Spinal cord (tissue), 10 donors: Measurements from ENCODE around the gene HOXD8. TPM values are rescaled to one million over a fixed set of nuclear protein-coding genes. Genes with fewer than 3 reads are reported as not detected.
A peak's percentile ranks its signal among the peaks of the same experiment; 100 is the strongest.

ENCODE experiments used
- DNase-seq, 6 donors: peaks; one replicate each; pipeline versions ENCODE4 v3.0.0 to v3.0.0-alpha.2; 2013 to 2015; ENCODE audit warnings: low spot score in 6 of 6, low read depth in 4 of 6
- H3K27ac ChIP-seq: one replicate; pipeline ENCODE4 v1.5.1; 2013; ENCODE audit warnings: low read depth, low read length, control low read depth
- H3K27me3 ChIP-seq: one replicate; pipeline ENCODE4 v1.6.1; 2013; ENCODE audit warnings: low read length; ENCODE audit not compliant: control insufficient read depth, insufficient read depth
- H3K36me3 ChIP-seq: one replicate; pipeline ENCODE4 v1.6.1; 2013; ENCODE audit warnings: low read length; ENCODE audit not compliant: control insufficient read depth, insufficient read depth
- H3K4me1 ChIP-seq: one replicate; pipeline ENCODE4 v1.6.1; 2013; ENCODE audit warnings: low read length; ENCODE audit not compliant: control insufficient read depth, insufficient read depth
- H3K4me3 ChIP-seq: one replicate; pipeline ENCODE4 v1.5.1; 2013; ENCODE audit warnings: low read depth, low read length, control low read depth
- H3K9me3 ChIP-seq: one replicate; pipeline ENCODE4 v1.6.1; 2013; ENCODE audit warnings: low read length; ENCODE audit not compliant: control insufficient read depth, insufficient read depth
- WGBS: methylation state at CpG from one replicate; pipeline ENCODE4 v1.1.5; 2013; ENCODE audit warnings: missing lambda C conversion rate; ENCODE audit not compliant: insufficient coverage; 5-methylcytosine and 5-hydroxymethylcytosine counted together
- polyA plus RNA-seq, 2 donors: library from polyadenylated mRNA; unstranded; fragments of 120-200 nt; gene quantifications; one replicate each; pipeline ENCODE4 v1.2.1, GENCODE V29; 2013; ENCODE audit not compliant: insufficient read length in 2 of 2
- total RNA-seq, 2 donors: library from RNA; depleted of rRNA in 1 of 2; stranded (reverse); fragments of 120-200 nt in 1 of 2; fragments of >200 nt in 1 of 2; gene quantifications; one replicate each; pipeline versions ENCODE4 v1.2.3 to v1.2.4, GENCODE V29; 2013 to 2014
- donor health status: healthy.

HOXD8 gene
- total and polyA plus RNA-seq, 4 donors, result 10.5 to 42.7 (median 21.4) TPM

GRCh38 chr2:176083796-176084261 lies 45.7 kb upstream of the HOXD8 start, which contains the start of gene EVX2:
EVX2 (minus strand) TSS chr2:176083962; CDS start chr2:176083776, 186 bp downstream.
- Histone ChIP-seq H3K36me3 (no peaks in the 10 kb centered on the region), H3K27me3 (peaks cover 98% of the 10 kb centered on the region), H3K9me3 (no peaks in the 10 kb centered on the region), H3K4me3 (no peak within 1 kb of the TSS), H3K4me1 (peaks cover 66% of the 10 kb centered on the region), H3K27ac (no peak within 1 kb of the TSS)
- WGBS, result 3% methylated on average over 11 of the region's 27 CpGs
- DNase-seq, result peak in 2 of 6 donors; percentile 42 to 43

GRCh38 chr2:176084611-176085119 lies 44.8 kb upstream of the HOXD8 start:
- Histone ChIP-seq H3K27ac (no peak overlapping the region), H3K36me3 (no peaks in the 10 kb centered on the region), H3K9me3 (no peaks in the 10 kb centered on the region), H3K4me1 (peaks cover 59% of the 10 kb centered on the region), H3K27me3 (peaks cover 98% of the 10 kb centered on the region), H3K4me3 (no peak overlapping the region)
- 2% methylated on average over 24 of the region's 26 CpGs for WGBS
- DNase-seq, result peak in 1 of 6 donors; percentile 54

GRCh38 chr2:176085120-176085788 lies 44.3 kb upstream of the HOXD8 start:
- Histone ChIP-seq H3K36me3 (no peaks in the 10 kb centered on the region), H3K9me3 (no peaks in the 10 kb centered on the region), H3K27me3 (peaks cover 100% of the 10 kb centered on the region), H3K27ac (no peak overlapping the region), H3K4me1 (peaks cover 55% of the 10 kb centered on the region), H3K4me3 (no peak overlapping the region)
- WGBS, result under 1% methylated on average over 29 of the region's 40 CpGs
- DNase-seq, result no peak

- DNase-seq, result peak in 2 of 6 donors; percentile 86 to 92
- Histone ChIP-seq H3K27ac (no peak overlapping the region), H3K27me3 (peaks cover 100% of the 10 kb centered on the region), H3K9me3 (no peaks in the 10 kb centered on the region), H3K36me3 (no peaks in the 10 kb centered on the region), H3K4me3 (no peak overlapping the region), H3K4me1 (peaks cover 47% of the 10 kb centered on the region)
- under 1% methylated on average over 34 of the region's 46 CpGs for WGBS
These were observed 43.4 kb upstream of the HOXD8 start for GRCh38 chr2:176085861-176086771.

GRCh38 chr2:176087330-176088047 lies 42.0 kb upstream of the HOXD8 start:
- 17% methylated on average over 24 of the region's 29 CpGs for WGBS
- H3K9me3 ChIP-seq, result no peaks in the 10 kb centered on the region
- peak overlapping the region; percentile 31 for H3K4me3 ChIP-seq
- no peak overlapping the region for H3K27ac ChIP-seq
- peaks cover 99% of the 10 kb centered on the region for H3K27me3 ChIP-seq
- peaks cover 39% of the 10 kb centered on the region for H3K4me1 ChIP-seq
- no peak for DNase-seq
- no peaks in the 10 kb centered on the region for H3K36me3 ChIP-seq

- WGBS, result 2% methylated on average over 42 of the region's 49 CpGs
- Histone ChIP-seq H3K27ac (no peak overlapping the region), H3K36me3 (no peaks in the 10 kb centered on the region), H3K27me3 (peaks cover 97% of the 10 kb centered on the region), H3K4me1 (peaks cover 35% of the 10 kb centered on the region), H3K4me3 (peak overlapping the region; percentile 31), H3K9me3 (no peaks in the 10 kb centered on the region)
- peak in 2 of 6 donors; percentile 88 to 91 for DNase-seq
These were observed 41.2 kb upstream of the HOXD8 start for GRCh38 chr2:176088048-176088936.

GRCh38 chr2:176088937-176089842 lies 40.3 kb upstream of the HOXD8 start:
- Histone ChIP-seq H3K27me3 (peaks cover 97% of the 10 kb centered on the region), H3K36me3 (no peaks in the 10 kb centered on the region), H3K4me1 (peaks cover 35% of the 10 kb centered on the region), H3K9me3 (no peaks in the 10 kb centered on the region), H3K27ac (no peak overlapping the region), H3K4me3 (no peak overlapping the region)
- DNase-seq, result no peak
- WGBS, result 5% methylated on average over 6 of the region's 6 CpGs

GRCh38 chr2:176089843-176090395 lies 39.6 kb upstream of the HOXD8 start:
- no peak for DNase-seq
- H3K36me3 ChIP-seq, result no peaks in the 10 kb centered on the region
- no peaks in the 10 kb centered on the region for H3K9me3 ChIP-seq
- peaks cover 30% of the 10 kb centered on the region for H3K4me1 ChIP-seq
- H3K27ac ChIP-seq, result no peak overlapping the region
- no peak overlapping the region for H3K4me3 ChIP-seq
- peaks cover 97% of the 10 kb centered on the region for H3K27me3 ChIP-seq
